ENCODE measurements around the gene FSIP1.

Gene FSIP1

DNA sequence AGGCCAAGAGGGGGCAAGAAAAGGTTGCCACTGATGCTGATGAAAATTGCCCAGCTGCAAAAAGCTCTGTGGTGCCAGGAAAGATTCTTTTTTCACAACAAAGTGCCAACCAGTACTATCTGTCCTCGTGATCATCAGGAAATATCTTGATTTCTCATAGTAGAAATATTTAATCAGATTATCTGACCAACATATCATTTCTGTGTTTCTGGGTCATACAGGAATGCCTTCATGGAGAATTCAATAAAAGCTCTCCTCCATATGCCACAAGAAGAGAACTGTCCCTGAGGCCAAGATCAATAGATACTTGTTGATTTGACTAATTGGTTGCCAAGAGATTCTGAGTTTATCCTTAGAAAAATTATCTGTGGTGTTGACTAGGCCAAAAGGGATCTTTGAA is 63.5 kb downstream of the FSIP1 start:
- no peak for DNase-seq

DNA sequence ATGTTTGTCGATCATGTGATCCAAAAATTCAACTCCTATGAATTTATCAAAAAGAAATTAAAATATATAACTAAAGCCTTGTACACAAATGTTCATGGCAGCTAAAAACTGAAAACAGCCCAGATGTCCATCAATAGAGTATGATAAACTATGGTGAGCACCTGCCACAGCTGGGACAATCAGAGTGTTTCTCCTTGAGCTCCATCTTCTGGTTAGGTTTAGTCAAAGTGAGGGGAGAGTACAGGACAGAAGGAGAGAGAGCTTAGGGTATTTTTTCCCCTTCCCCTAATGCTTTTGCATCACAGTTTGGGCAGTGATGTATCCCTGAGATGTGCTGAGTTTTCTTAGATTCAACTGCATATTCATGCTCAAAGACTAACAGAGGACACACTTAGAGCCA is 65.5 kb downstream of the FSIP1 start:
- no peak for DNase-seq

DNA sequence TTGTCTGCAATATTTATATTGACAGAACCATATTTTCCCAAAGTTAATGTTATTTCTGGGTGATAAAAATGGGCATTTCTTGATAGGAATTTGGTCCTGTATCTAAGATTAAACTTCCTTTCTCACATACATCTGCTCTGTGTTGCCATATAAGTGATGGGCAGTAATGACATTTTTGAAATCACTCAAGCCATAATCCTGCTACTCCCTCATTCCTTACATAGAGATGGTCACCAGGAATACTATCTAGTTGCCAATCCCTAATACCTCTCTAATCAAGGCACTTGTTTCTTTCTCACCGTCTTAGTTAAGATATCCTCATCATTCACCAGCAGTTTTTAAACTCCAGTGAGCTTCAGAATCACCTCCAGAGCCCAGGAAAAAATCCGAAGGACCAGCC is 68.4 kb downstream of the FSIP1 start:
- DNase-seq: no peak

DNA sequence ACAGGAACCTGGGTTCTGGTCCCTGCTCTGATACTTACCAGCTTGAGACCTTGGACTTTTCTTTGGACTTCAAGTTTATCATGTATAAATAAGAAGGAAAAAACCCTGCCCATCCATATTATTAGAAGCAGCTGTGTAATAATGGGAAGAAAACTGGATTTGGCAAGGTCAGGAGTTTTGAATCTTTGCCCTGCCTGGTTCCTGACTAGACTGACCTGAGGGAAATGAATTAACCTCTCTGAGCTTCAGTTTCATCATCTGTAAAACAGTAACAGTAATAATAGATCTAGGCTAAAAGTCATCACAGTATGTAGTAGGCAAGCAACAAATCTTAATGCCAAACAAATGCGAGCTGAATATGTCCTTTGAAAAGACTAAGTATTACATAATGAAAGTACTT is 68.8 kb downstream of the FSIP1 start:
- no peak for DNase-seq

- peak; percentile 34 for DNase-seq
These were observed 72.0 kb downstream of the FSIP1 start for GRCh38 chr15:39710681-39711080.

DNA sequence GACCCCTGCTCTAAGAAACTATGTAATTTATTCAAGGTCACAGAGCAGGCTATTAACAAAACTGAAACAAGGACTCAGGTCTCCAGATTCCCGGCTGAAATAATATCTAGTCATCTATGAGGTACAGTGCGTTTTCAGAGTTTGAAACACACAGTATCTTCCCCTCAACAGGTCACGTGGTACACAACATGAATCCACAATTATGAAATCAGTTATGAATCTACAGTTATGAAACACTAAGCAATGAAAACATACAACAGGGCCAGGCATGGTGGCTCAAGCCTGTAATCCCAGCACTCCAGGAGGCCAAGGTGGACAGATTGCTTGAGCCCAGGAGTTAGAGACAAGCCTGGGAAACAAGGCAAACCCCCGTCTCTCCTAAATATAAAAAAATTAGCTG is 72.7 kb downstream of the FSIP1 start:
- DNase-seq: no peak

DNA sequence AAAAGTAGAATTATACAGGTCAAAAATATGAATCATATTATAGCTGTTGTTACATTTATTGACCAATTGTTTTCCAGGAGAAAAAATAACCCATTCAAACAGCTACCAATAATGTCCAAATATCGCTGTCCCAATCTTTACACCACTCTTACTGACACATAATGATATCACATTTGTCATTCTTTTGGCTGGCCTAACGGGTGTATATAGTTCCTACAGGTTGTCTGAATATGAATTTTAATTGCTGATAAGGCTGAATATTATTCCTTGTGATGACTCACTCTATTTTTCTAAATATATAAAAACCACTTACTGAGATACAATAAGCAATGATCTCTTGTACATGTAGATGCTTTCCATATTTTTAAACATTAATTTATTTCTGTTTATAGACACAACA is 76.4 kb downstream of the FSIP1 start:
- DNase-seq: no peak

GRCh38 chr15:39704689-39705088 is 78.0 kb downstream of the FSIP1 start:
- peak; percentile 69 for DNase-seq

- DNase-seq: no peak
These were observed 78.4 kb downstream of the FSIP1 start for GRCh38 chr15:39704235-39704634.

GRCh38 chr15:39701988-39702387 is 80.7 kb downstream of the FSIP1 start:
- DNase-seq: no peak

DNA sequence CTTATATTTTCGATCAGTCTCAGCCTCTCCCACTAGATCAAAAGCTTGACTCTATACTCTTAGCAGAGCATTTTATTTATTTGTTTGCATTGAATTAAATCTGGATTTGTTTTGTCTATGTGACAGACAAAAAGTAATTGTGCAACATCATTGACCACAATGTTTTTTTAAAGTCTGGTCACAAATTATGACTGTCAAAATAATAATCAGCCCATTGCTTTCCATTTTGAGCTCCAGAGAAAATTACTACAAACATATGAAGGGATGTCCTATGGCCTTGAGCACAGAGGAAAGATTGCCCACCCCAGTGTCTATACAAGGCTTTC is 82.3 kb downstream of the FSIP1 start:
- DNase-seq: no peak

DNA sequence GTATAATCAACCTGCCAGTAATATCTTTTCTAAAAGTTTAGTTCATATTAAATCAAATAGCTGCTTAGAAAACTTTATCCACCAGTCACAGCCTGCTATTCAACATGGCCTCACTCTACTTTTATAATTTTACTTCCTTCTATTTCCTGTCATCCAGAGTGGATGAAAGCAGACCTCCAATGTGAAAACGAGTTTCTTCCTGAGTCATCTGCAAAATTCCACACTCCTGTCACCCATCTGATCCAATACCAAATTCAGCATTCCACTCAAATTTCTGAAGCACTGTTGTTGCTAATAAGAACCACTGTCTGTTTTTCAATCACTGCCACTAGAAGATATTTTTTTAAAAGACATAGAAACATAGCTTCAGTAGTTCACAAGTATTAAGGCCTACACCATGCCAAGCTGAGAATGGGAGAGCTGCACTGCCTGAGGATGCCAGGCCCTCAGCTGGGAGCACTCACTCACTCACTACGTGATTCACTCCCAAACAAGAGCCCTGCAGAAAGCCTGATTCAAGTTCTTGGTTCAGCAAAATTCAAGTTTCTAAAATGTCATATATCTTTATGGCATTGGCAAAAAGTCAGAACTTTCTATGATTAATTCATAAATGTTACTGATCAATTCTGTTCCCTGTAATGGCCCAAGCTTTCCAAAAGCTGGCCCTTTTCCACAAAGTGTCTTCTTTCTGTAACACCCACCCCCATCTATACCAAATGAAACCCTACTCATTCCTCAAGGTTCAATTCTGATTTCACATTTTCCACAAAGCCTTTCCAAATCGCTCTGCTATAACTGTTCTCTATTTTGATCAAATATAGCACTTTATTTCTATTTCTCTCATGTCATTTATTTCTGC is 82.9 kb downstream of the FSIP1 start:
- DNase-seq: peak; percentile 42

- DNase-seq: no peak
These were observed 83.9 kb downstream of the FSIP1 start for GRCh38 chr15:39698444-39699390.

DNA sequence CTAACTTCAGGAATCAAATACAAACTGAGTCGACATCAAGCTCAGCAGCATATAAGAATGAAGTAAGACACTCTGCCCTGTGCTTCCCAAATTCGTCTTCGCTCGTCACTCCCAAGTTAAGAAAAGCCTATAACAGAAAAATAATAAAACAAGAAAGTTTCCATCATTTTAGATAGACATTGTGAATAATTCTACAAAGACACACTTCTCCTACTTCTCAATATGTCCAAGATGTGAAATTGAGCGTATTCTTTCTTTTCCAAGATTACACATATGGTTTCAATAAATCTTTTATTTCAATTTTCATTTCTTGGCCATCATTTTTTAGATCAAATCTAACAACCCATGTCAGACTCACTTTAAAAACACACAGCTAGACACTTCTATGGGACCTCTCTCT is 85.1 kb downstream of the FSIP1 start:
- no peak for DNase-seq

- DNase-seq: no peak
These were observed 86.8 kb downstream of the FSIP1 start for GRCh38 chr15:39695793-39696192.

- DNase-seq: no peak
These were observed 90.0 kb downstream of the FSIP1 start for GRCh38 chr15:39692356-39693327.

DNA sequence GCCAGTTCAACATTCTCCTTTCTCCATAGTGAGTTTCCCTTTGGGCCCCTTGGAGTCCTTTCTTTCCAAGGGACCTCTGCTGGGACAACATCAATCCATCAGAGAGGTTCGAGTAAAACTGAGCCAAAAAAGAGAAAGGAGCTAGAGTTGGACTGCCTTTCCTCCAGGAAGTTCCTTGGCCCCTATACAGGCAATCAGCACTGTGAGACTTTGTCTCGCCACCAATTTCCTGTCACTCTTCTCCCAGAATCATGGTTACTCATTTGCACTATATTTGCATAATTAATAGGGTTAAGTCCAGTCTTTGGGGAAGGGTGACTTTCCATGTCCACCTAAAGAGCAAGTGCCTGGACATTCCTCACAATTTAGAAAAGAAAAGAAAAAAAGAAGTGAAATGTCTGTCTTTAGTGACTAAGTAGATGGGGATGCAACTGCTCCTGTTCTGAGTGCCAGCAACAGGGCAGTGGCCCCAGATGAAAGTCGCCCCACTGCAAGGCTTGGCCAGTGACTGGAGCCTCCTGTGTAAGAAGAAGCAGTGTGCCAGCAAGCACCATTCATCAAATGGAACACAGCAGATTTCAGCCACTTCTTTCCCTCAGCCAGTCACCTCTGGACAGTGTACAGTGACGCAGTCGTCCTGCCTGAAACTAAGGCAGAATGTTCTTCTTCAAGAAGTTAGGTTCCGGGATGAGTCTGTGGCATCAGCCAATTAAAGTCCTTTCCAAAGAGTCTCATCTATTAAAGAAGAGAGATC is 91.6 kb downstream of the FSIP1 start:
- no peak for DNase-seq

- no peak for DNase-seq
These were observed 94.7 kb downstream of the FSIP1 start for GRCh38 chr15:39687965-39688364.

GRCh38 chr15:39685999-39686613 is 96.5 kb downstream of the FSIP1 start:
- peak; percentile 58 for DNase-seq

GRCh38 chr15:39685367-39685766 is 97.3 kb downstream of the FSIP1 start:
- no peak for DNase-seq

GRCh38 chr15:39684233-39684632 is 98.4 kb downstream of the FSIP1 start:
- DNase-seq: peak; percentile 40
